ENCODE data around the gene EIF2D. TPM values are rescaled to one million over a fixed set of nuclear protein-coding genes. Genes with fewer than 3 reads are reported as not detected.

The EIF2D gene
- total RNA-seq, 3 donors from 2014 or later (not counting 1 experiment from before 2014, with no cell fraction given), result 31.8 to 34.6 (median 32.7) TPM

DNA sequence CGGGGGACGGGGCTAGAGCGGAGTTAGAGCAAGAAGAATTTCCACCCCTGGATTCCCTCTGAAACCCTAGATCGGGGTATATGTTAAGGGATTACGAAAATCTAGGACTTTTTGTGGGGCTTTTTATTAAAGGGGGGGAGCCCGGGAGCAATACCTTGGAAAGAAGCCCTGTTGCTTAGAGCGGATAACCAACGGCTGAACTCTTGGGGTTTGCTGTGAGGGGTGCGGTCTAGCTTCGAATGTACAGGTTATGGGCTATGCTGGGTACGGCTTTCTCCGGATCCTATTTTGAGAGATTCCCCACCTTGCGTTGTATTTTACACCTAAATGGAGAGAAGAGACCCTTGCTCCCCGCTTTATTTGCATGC is 23.7 kb upstream of the EIF2D start:
- WGBS (ENCODE audit: insufficient coverage), result 4% methylated on average over 13 of the region's 14 CpGs
- ATAC-seq (no peak), DNase-seq (peak in 1 of 2 donors; percentile 39)
- Histone ChIP-seq H3K4me3 (ENCODE audit: low read length) (peak overlapping the region; percentile 48), H3K4me1 (ENCODE audit: control insufficient read depth, insufficient read depth, low read length) (peaks cover 17% of the 10 kb centered on the region), H3K27me3 (ENCODE audit: control insufficient read depth, insufficient read depth, low read length) (peaks cover 8% of the 10 kb centered on the region), H3K36me3 (ENCODE audit: control insufficient read depth, insufficient read depth, low read length) (no peaks in the 10 kb centered on the region), H3K27ac (ENCODE audit: low read length) (no peak overlapping the region), H3K9me3 (ENCODE audit: control insufficient read depth, insufficient read depth, low read length) (no peaks in the 10 kb centered on the region)
- Mint-ChIP-seq H3K4me3 (peak overlapping the region; percentile 69), H3K27me3 (ENCODE audit: low read depth in 2 of 2) (peaks cover 20 to 31% of the 10 kb centered on the region in 2 donors), H3K36me3 (no peaks in the 10 kb centered on the region), H3K4me1 (peaks cover 10 to 21% of the 10 kb centered on the region in 2 donors), H3K27ac (peak overlapping the region in 1 of 2 donors; percentile 79), H3K9me3 (no peaks in the 10 kb centered on the region)
- TF ChIP-seq, protein P1, sequence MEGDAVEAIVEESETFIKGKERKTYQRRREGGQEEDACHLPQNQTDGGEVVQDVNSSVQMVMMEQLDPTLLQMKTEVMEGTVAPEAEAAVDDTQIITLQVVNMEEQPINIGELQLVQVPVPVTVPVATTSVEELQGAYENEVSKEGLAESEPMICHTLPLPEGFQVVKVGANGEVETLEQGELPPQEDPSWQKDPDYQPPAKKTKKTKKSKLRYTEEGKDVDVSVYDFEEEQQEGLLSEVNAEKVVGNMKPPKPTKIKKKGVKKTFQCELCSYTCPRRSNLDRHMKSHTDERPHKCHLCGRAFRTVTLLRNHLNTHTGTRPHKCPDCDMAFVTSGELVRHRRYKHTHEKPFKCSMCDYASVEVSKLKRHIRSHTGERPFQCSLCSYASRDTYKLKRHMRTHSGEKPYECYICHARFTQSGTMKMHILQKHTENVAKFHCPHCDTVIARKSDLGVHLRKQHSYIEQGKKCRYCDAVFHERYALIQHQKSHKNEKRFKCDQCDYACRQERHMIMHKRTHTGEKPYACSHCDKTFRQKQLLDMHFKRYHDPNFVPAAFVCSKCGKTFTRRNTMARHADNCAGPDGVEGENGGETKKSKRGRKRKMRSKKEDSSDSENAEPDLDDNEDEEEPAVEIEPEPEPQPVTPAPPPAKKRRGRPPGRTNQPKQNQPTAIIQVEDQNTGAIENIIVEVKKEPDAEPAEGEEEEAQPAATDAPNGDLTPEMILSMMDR (IDR thresholded peaks at IDR 0.05), result no peak
- intact Hi-C loops (cut with micrococcal nuclease), result loop anchor here (10.0 kb wide), 2 partner anchors 169 to 279 kb away; no protein-coding TSS in a partner anchor

GRCh38 chr1:206635080-206635977 is 23.1 kb upstream of the EIF2D start, which contains the start of gene DYRK3:
TSS of gene DYRK3 (plus strand) at chr1:206635536. CDS start at chr1:206635704, 168 bp downstream.
- Histone ChIP-seq H3K4me3 (ENCODE audit: low read length) (peak within 1 kb of the TSS; percentile 48), H3K36me3 (ENCODE audit: control insufficient read depth, insufficient read depth, low read length) (no peaks in the 10 kb centered on the region), H3K9me3 (ENCODE audit: control insufficient read depth, insufficient read depth, low read length) (no peaks in the 10 kb centered on the region), H3K4me1 (ENCODE audit: control insufficient read depth, insufficient read depth, low read length) (peaks cover 17% of the 10 kb centered on the region), H3K27ac (ENCODE audit: low read length) (no peak within 1 kb of the TSS), H3K27me3 (ENCODE audit: control insufficient read depth, insufficient read depth, low read length) (peaks cover 8% of the 10 kb centered on the region)
- peaks cover 20 to 31% of the 10 kb centered on the region in 2 donors for H3K27me3 Mint-ChIP-seq (ENCODE audit: low read depth in 2 of 2)
- intact Hi-C loops (cut with micrococcal nuclease), result loop anchor here (10.0 kb wide), 2 partner anchors 169 to 279 kb away; no protein-coding TSS in a partner anchor
- H3K4me1 Mint-ChIP-seq, result peaks cover 10 to 21% of the 10 kb centered on the region in 2 donors
- H3K9me3 Mint-ChIP-seq, result no peaks in the 10 kb centered on the region
- DNase-seq (peak; percentile 78 to 94), ATAC-seq (peak; percentile 94 to 96 (median 95))
- peak within 1 kb of the TSS; percentile 92 for H3K4me3 Mint-ChIP-seq
- no peaks in the 10 kb centered on the region for H3K36me3 Mint-ChIP-seq
- WGBS (ENCODE audit: insufficient coverage), result under 1% methylated on average over 78 of the region's 84 CpGs
- H3K27ac Mint-ChIP-seq, result peak within 1 kb of the TSS; percentile 56 to 79
- TF ChIP-seq, protein P1 (IDR thresholded peaks at IDR 0.05), result no peak

GRCh38 chr1:206634365-206635079 is 22.3 kb upstream of the EIF2D start:
- Histone ChIP-seq H3K36me3 (ENCODE audit: control insufficient read depth, insufficient read depth, low read length) (no peaks in the 10 kb centered on the region), H3K9me3 (ENCODE audit: control insufficient read depth, insufficient read depth, low read length) (no peaks in the 10 kb centered on the region), H3K27me3 (ENCODE audit: control insufficient read depth, insufficient read depth, low read length) (peaks cover 8% of the 10 kb centered on the region), H3K27ac (ENCODE audit: low read length) (no peak overlapping the region), H3K4me3 (ENCODE audit: low read length) (peak overlapping the region; percentile 48), H3K4me1 (ENCODE audit: control insufficient read depth, insufficient read depth, low read length) (peaks cover 17% of the 10 kb centered on the region)
- Mint-ChIP-seq H3K4me1 (peaks cover 10 to 21% of the 10 kb centered on the region in 2 donors), H3K27ac (peak overlapping the region; percentile 56 to 79), H3K9me3 (no peaks in the 10 kb centered on the region), H3K36me3 (no peaks in the 10 kb centered on the region), H3K27me3 (ENCODE audit: low read depth in 2 of 2) (peaks cover 20 to 31% of the 10 kb centered on the region in 2 donors), H3K4me3 (peak overlapping the region; percentile 92)
- intact Hi-C loops (cut with micrococcal nuclease), result loop anchor here (1.0 to 10.0 kb wide), 4 partner anchors 30 to 348 kb away; no protein-coding TSS in a partner anchor
- TF ChIP-seq, protein P1 (IDR thresholded peaks at IDR 0.05), result peak; percentile 87
- ATAC-seq (peak in 2 of 3 donors; percentile 10 to 41), DNase-seq (peak; percentile 73 to 83)
- 5% methylated on average over 26 of the region's 26 CpGs for WGBS (ENCODE audit: insufficient coverage)
